Posterior cingulate gyrus (tissue), 11 donors: ENCODE measurements around the gene TNFSF18.
"Not testable (repeated sequence)": the region's sequence is repeated elsewhere in the genome, so short reads cannot be mapped to it uniquely, and the experiment has no call there.

Experiments used
- DNase-seq, 10 donors: peaks; one replicate each; pipeline versions ENCODE4 v3.0.0 to v3.0.0-alpha.2; 2020 to 2021; ENCODE audit warnings: mixed read lengths in 3 of 10
- intact Hi-C: fragments of 100-400 bp; cut with DNase I; formaldehyde crosslinking; loops from one replicate; pipeline ENCODE4 v1.15.1; 2023

TNFSF18 gene, protein sequence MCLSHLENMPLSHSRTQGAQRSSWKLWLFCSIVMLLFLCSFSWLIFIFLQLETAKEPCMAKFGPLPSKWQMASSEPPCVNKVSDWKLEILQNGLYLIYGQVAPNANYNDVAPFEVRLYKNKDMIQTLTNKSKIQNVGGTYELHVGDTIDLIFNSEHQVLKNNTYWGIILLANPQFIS

DNA sequence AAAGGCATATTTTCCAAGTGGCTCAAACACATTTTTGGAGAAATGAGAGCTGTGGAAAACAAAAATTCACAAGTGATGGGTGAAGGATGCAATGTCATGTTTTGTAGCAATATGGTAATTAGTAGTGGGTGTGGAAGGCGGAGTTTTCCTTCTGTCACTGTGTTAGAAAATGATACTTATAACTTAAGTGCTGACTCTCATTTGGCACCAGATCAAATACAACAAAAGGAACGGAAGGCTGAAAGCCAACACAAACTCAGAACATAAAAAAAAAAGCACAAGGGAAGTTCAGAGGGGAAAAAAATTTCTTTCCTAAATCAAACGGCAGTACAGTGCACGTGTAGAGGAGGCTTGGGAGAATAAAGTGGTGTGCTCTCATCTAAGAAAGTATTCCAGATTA, at the start of gene TNFSF18:
Gene TNFSF18, minus strand, starts transcription at position 77 of the 400 bp plus-strand sequence. Its CDS starts 45 bp downstream, at position 32.
- intact Hi-C loops, result no loop called here
- DNase-seq, result no peak

DNA sequence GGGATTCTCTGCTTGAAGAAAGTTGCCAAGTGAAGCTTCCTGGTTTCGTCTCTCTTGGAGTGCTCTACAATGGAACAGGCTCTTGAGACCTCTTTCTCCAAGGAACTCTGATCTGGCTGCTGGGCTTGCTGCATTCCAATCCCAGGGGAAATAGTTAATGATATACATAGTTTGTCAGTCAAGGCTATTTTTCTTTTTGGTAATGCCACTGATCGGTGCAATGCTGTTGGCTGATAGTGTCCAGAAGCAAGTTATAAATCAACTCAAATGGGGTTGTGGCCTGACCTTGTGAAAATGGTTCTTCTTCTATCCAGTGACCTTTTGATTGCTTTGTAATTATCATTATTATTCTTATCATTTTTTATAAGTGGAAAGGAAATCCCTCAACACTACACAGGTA, 48.4 kb upstream of the TNFSF18 start:
- intact Hi-C loops, result no loop called here
- no peak for DNase-seq

DNA sequence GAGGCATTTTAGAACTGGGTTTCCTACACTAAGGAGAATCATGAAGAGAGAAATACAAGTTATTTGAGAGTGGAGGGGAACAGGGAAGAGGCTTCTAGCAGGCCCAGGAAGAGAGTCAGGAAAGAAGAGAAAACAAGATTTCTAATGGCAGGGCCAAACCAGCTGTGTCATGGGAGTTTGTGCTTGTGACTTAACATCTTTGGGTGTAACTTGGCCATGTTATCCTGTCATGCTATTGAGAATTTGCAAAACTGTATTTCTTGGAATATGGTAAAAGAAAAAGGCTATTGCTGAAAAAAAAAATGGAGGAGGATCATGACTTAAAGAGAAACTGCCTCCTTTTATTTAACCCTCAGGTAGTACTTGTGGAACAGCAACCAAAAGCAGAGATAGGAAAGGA, 47.4 kb upstream of the TNFSF18 start:
- intact Hi-C loops, result no loop called here
- no peak for DNase-seq

DNA sequence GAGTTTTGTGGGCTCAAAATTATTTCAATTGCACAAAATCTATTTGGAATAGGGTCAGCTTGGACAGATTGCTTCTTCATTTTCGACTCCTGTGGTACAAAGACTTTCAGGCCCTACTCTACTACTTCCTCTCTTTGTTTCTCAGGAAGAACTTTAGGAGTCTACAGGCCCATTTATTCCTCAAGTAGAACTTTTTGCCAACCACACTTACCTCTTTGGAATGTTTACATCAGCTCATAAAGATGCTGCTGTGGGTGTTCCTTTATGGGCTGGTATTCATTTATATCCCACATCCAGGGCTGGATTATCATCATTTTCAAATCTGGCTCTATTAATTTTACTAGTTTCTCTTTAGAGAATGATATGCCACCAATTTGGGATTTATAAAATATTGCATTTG, 46.3 kb upstream of the TNFSF18 start:
- DNase-seq, result no peak
- intact Hi-C loops, result no loop called here

GRCh38 chr1:173095632-173096031, 44.9 kb upstream of the TNFSF18 start:
- DNase-seq, result no peak
- intact Hi-C loops, result no loop called here

GRCh38 chr1:173094541-173094940, 43.8 kb upstream of the TNFSF18 start:
- intact Hi-C loops, result no loop called here
- no peak for DNase-seq

GRCh38 chr1:173093691-173094445, 43.1 kb upstream of the TNFSF18 start:
- intact Hi-C loops, result no loop called here
- no peak for DNase-seq

GRCh38 chr1:173084292-173084691, 33.6 kb upstream of the TNFSF18 start:
- no peak for DNase-seq
- intact Hi-C loops, result no loop called here

GRCh38 chr1:173082913-173083312, 32.2 kb upstream of the TNFSF18 start:
- DNase-seq, result no peak
- intact Hi-C loops, result no loop called here

DNA sequence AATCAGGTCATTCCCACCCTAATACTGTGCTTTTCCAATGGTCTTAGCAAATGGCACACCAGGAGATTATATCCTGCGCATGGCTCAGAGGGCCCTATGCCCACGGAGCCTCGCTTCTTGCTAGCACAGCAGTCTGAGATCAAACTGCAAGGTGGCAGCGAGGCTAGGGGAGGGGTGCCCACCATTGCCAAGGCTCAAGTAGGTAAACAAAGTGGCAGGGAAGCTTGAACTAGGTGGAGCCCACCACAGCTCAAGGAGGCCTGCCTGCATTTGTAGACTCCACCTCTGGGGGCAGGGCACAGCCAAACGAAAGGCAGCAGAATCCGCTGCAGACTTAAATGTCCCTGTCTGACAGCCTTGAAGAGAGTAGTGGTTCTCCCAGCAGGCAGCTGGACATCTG, 23.5 kb upstream of the TNFSF18 start:
- intact Hi-C loops, result not testable (repeated sequence)
- peak in 2 of 10 donors; percentile 54 for DNase-seq

GRCh38 chr1:173064011-173064410, 13.3 kb upstream of the TNFSF18 start:
- intact Hi-C loops, result no loop called here
- DNase-seq, result no peak

- no peak for DNase-seq
- intact Hi-C loops, result no loop called here
Observed at GRCh38 chr1:173063171-173063570, 12.4 kb upstream of the TNFSF18 start.

DNA sequence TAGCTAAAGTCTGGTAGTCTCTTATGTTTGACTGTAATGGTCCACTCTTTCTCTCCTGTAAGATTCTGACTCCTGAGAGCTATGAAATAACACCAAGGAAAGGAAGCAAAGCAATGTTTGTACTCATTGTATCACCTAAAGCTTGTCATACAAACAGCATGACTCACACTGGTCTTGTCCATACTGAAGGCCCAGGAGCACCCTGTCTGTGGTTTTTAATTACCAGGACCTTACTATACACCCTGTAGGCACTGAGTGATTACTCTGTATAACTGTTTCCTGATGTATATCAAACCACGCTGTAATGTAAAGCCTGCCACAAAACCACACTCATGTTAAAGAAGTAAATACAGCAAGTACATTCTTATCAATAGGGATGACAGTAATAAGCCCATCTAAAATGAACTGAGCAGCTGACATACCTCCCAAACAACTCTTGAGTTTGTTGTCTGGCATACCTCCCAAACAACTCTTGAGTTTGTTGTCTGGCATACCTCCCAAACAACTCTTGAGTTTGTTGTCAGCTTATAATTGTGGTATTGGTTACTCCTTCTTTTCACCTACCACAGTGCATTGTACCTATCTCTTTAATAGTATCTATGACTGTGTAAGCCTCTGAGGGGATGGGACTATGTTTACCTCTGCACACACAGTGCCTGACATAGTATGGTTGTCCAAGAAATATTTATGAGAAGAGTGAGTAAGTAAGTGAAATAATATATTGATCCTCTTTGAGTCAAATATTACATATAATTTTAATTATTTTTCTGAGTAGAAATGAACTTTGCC, 11.6 kb upstream of the TNFSF18 start:
- intact Hi-C loops, result no loop called here
- DNase-seq, result no peak

GRCh38 chr1:173058556-173058955, 7.8 kb upstream of the TNFSF18 start:
- intact Hi-C loops, result no loop called here
- DNase-seq, result no peak

DNA sequence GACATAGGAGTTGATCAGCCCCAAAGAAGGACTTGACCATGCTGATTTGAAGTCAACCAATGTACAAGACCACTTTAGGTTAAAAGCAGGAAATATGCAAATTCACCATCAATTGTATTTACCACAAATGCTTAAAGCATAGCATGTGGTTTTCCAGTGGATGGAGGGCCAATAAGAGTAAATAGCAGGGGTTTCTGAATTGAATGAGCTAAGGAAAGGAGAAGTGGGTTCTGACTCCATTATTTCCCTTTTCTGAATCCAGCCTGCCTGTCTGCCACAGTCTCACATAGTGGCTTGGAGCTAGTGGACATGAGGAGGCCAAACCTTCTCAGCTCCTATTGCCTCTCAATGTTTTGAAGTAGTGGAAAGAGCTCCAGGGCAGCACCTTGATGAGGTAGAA, 7.2 kb upstream of the TNFSF18 start:
- intact Hi-C loops, result no loop called here
- DNase-seq, result no peak

DNA sequence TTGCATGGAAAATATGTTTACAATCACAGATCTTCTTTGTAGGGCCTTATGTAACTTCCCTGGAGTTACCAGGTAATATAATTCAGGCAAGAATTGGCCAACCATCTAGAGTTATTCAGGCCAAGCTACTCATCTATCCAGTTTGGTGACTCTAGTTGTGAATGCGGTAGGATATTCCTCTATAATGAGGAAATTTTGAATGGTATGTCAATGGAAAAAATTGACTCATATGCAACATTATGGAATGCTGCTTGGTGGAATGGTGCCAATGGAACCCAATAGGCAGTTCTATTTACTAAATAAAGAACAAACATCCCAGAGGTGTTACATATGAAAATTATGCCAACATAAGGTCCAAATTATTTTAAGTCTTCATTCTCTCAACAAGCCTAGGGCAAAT, 5.6 kb upstream of the TNFSF18 start:
- no peak for DNase-seq
- intact Hi-C loops, result no loop called here

GRCh38 chr1:173052681-173053196, 2.0 kb upstream of the TNFSF18 start:
- no peak for DNase-seq
- intact Hi-C loops, result no loop called here

DNA sequence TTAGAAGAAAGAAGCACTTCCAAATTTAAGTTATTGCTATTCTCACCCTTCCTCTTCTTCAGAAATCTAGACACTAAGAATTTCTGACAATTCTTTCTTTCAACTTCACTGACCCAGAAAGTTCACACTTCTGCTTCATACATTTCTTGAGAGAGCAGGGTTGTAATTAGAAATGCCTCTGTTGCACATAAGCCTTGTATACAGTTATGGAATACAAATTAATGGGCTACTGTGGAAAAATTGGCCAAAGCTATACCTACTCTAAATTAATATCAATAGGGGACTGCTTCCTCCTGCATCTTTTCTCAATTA, 1.5 kb downstream of the TNFSF18 start:
- no peak for DNase-seq

GRCh38 chr1:173048621-173049321, 2.0 kb downstream of the TNFSF18 start:
- intact Hi-C loops, result no loop called here
- DNase-seq, result no peak

More for the DNA sequence above, 1.5 kb downstream of the TNFSF18 start:
- intact Hi-C loops, result no loop called here

- no peak for DNase-seq
- intact Hi-C loops, result no loop called here
Observed at GRCh38 chr1:173044656-173045055, 6.1 kb downstream of the TNFSF18 start.

- DNase-seq, result no peak
- intact Hi-C loops, result no loop called here
Observed at GRCh38 chr1:173043253-173043652, 7.5 kb downstream of the TNFSF18 start.
